ENCODE measurements around the gene YTHDC2. TPM values are rescaled to one million over a fixed set of nuclear protein-coding genes. Genes with fewer than 3 reads are reported as not detected.

Gene YTHDC2
- total RNA-seq, 1 donor from 2014 or later = 37.3 TPM

DNA sequence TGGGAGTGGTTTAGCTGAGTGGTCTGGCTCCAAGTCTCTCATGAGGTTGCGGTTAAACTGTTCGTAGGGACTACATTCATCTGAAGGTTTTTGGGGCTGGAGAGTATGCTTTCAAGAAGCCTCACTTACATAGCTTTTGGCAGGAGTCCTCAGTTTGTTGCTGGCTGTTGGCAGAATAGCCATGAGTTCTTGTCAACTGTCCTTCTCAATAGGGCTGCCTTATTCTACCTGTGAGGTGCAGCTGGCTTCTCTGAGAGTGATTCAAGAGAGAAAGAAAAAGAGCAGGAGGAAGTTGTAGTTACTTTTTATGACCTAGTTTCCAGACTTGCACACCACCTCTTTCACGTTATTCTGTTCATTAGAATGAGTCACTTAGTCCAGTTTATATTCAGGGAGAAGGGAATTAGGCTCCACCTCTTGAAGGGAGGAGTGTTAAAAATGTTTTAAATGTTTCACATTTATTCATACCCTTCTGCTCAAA lies 33.2 kb downstream of the YTHDC2 start:
- TF ChIP-seq, protein P1, sequence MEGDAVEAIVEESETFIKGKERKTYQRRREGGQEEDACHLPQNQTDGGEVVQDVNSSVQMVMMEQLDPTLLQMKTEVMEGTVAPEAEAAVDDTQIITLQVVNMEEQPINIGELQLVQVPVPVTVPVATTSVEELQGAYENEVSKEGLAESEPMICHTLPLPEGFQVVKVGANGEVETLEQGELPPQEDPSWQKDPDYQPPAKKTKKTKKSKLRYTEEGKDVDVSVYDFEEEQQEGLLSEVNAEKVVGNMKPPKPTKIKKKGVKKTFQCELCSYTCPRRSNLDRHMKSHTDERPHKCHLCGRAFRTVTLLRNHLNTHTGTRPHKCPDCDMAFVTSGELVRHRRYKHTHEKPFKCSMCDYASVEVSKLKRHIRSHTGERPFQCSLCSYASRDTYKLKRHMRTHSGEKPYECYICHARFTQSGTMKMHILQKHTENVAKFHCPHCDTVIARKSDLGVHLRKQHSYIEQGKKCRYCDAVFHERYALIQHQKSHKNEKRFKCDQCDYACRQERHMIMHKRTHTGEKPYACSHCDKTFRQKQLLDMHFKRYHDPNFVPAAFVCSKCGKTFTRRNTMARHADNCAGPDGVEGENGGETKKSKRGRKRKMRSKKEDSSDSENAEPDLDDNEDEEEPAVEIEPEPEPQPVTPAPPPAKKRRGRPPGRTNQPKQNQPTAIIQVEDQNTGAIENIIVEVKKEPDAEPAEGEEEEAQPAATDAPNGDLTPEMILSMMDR (IDR thresholded peaks at IDR 0.05; ENCODE audit: unreplicated experiment) = no peak
- Mint-ChIP-seq H3K9me3 (ENCODE audit: low read depth) (no peaks in the 10 kb centered on the region), H3K27me3 (no peaks in the 10 kb centered on the region), H3K36me3 (ENCODE audit: insufficient read depth) (peaks cover 40% of the 10 kb centered on the region), H3K4me3 (ENCODE audit: low read depth) (no peak overlapping the region), H3K27ac (no peak overlapping the region), H3K4me1 (ENCODE audit: low read depth) (peaks cover 5% of the 10 kb centered on the region)
- no peak for DNase-seq (ENCODE audit: low spot score, unreplicated experiment)

DNA sequence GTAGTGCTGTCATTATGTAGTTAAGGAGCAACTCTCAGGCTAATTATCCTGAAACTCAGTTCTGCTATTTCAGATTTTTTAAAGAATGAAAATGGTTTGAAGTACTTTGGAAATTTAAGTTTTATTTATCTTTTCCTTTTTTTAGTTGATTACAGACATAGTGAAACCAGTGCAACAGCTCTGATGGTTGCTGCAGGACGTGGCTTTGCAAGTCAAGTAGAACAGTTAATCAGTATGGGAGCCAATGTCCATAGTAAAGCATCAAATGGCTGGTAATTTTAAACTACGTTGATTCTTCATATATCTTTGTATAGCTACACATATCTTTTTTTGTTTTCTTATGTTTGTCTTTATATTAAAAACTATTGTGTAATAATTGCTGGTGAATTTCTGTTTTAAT lies 34.9 kb downstream of the YTHDC2 start:
- H3K4me1 Mint-ChIP-seq (ENCODE audit: low read depth) = peaks cover 5% of the 10 kb centered on the region
- H3K36me3 Mint-ChIP-seq (ENCODE audit: insufficient read depth) = peaks cover 39% of the 10 kb centered on the region
- no peak for DNase-seq (ENCODE audit: low spot score, unreplicated experiment)
- no peaks in the 10 kb centered on the region for H3K27me3 Mint-ChIP-seq
- H3K9me3 Mint-ChIP-seq (ENCODE audit: low read depth) = no peaks in the 10 kb centered on the region
- TF ChIP-seq, protein P1 (IDR thresholded peaks at IDR 0.05; ENCODE audit: unreplicated experiment) = no peak
- H3K27ac Mint-ChIP-seq = no peak overlapping the region
- no peak overlapping the region for H3K4me3 Mint-ChIP-seq (ENCODE audit: low read depth)

DNA sequence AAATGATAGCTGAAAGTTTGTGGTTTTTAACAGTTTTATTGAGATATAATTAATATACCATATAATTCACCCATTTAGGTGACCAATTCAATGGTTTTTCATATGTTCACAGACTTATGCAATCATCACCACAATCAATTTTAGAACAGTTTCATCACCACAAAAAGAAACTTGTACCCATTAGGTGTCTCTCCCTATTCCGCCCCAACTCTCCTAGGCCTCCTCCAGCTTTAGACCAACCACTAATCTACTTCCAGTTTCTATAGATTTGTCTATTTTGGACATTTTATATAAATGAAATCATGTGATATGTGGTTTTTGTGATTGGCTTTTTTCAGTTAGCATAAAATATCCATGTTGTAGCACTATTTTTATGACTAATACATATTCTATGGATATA lies 38.6 kb downstream of the YTHDC2 start:
- no peaks in the 10 kb centered on the region for H3K9me3 Mint-ChIP-seq (ENCODE audit: low read depth)
- TF ChIP-seq, protein P1 (IDR thresholded peaks at IDR 0.05; ENCODE audit: unreplicated experiment) = no peak
- no peaks in the 10 kb centered on the region for H3K27me3 Mint-ChIP-seq
- no peak overlapping the region for H3K4me3 Mint-ChIP-seq (ENCODE audit: low read depth)
- H3K36me3 Mint-ChIP-seq (ENCODE audit: insufficient read depth) = peaks cover 28% of the 10 kb centered on the region
- H3K27ac Mint-ChIP-seq = no peak overlapping the region
- no peaks in the 10 kb centered on the region for H3K4me1 Mint-ChIP-seq (ENCODE audit: low read depth)
- DNase-seq (ENCODE audit: low spot score, unreplicated experiment) = no peak

DNA sequence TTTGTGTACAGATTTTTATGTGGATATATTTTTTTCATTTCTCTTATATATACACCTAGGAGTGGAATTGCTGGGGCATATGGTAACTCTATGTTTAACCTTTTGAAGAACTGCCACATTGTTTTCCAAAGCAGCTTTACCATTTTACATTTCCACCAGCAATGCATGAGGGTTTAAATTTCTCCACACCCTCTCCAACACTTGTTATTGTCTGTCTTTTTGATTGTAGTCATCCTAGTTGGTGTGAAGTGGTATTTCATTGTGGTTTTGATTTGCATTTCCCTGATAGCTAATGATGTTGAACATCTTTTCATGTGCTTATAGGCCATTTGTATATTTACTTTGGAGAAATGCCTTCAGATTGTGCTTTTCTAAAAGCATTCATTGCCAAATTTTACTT lies 39.1 kb downstream of the YTHDC2 start:
- no peak for DNase-seq (ENCODE audit: low spot score, unreplicated experiment)
- no peak overlapping the region for H3K27ac Mint-ChIP-seq
- H3K36me3 Mint-ChIP-seq (ENCODE audit: insufficient read depth) = peaks cover 26% of the 10 kb centered on the region
- TF ChIP-seq, protein P1 (IDR thresholded peaks at IDR 0.05; ENCODE audit: unreplicated experiment) = no peak
- no peaks in the 10 kb centered on the region for H3K27me3 Mint-ChIP-seq
- H3K4me3 Mint-ChIP-seq (ENCODE audit: low read depth) = no peak overlapping the region
- no peaks in the 10 kb centered on the region for H3K4me1 Mint-ChIP-seq (ENCODE audit: low read depth)
- no peaks in the 10 kb centered on the region for H3K9me3 Mint-ChIP-seq (ENCODE audit: low read depth)

DNA sequence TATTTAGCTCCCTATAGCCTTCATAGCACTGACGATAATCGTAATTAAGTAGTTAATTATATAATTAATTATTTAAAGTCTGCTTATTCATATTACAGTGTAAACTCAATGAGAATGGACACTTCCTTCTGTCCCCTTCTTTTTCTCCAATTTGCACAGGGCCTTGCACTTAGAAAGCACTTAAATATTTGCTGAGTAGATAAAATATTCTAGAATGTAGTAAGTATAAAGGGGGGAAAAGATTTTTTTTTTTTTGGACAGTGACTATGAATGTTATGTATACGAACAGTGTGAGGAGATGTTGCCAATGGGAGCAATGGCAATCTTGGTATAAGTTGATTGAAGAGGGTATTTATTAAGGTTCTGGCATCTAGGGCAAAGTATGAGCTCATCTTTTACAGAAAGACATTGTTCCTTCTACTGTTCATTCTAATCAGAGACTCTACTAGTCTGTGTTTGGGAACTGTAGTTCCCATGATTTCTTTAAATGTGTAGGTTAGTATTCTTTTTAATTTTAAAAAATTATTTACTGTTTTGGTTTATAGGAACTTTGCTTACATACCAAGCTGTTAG lies 49.4 kb downstream of the YTHDC2 start:
- Mint-ChIP-seq H3K4me3 (ENCODE audit: low read depth) (no peak overlapping the region), H3K9me3 (ENCODE audit: low read depth) (no peaks in the 10 kb centered on the region), H3K27ac (no peak overlapping the region), H3K4me1 (ENCODE audit: low read depth) (no peaks in the 10 kb centered on the region), H3K36me3 (ENCODE audit: insufficient read depth) (peaks cover 28% of the 10 kb centered on the region), H3K27me3 (no peaks in the 10 kb centered on the region)
- DNase-seq (ENCODE audit: low spot score, unreplicated experiment) = no peak
- TF ChIP-seq, protein P1 (IDR thresholded peaks at IDR 0.05; ENCODE audit: unreplicated experiment) = no peak

Measured in progenitor cell of endocrine pancreas (in vitro differentiated cells).